ENCODE results near the gene CDKAL1.
"Not testable (repeated sequence)": the region's sequence is repeated elsewhere in the genome, so short reads cannot be mapped to it uniquely, and the experiment has no call there.

GRCh38 chr6:20721121-20721520 is 186.9 kb downstream of the CDKAL1 start:
- not testable (repeated sequence) for TF ChIP-seq KDM1A (IDR thresholded peaks at IDR 0.05; ENCODE audit: borderline replicate concordance); MAX (IDR thresholded peaks at IDR 0.05; ENCODE audit: low read depth, low read length); REST (IDR thresholded peaks at IDR 0.05; ENCODE audit: low read depth, low read length); POLR2AphosphoS5 (IDR thresholded peaks at IDR 0.05; ENCODE audit: low read length); BHLHE40 (IDR thresholded peaks at IDR 0.05; ENCODE audit: borderline replicate concordance in 1 of 2, low read depth in 2 of 2, low read length in 1 of 2); SUPT20H (IDR thresholded peaks at IDR 0.05; ENCODE audit: borderline replicate concordance, control insufficient read depth, low read depth, low read length)
